K562 (cell line): ENCODE data around the gene PLA2R1. TPM values are rescaled to one million over a fixed set of nuclear protein-coding genes. Genes with fewer than 3 reads are reported as not detected.

ENCODE experiments used
- ATAC-seq: fragments of 200-7000 bp; cut with Tn5 transposase; 3 replicates; pipeline ENCODE4 v1.9.1; 2020; ENCODE audit warnings: moderate library complexity
- BruUV-seq: library from RNA; stranded (reverse); fragments of 400-500 nt; replicated peaks from 2 replicates; lab custom pipeline; 2021; lab: Mats Ljungman, UMichigan
- CTCF ChIA-PET: fragments of 300-600 bp; formaldehyde crosslinking; extraction: SDS; loops from one replicate; lab custom pipeline; 2021; ENCODE audit warnings: low intra/inter-chr PET ratio; lab: Yijun Ruan, JAX
- POLR2A ChIA-PET: fragments of 300-600, 350-650 bp; sonication (Branson Sonifier 250); formaldehyde crosslinking; extraction: SDS; loops from one replicate; lab custom pipeline; 2021; ENCODE audit warnings: antibody characterized with exemption, inconsistent platforms; lab: Yijun Ruan, JAX
- DNase-seq, 4 experiments: peaks; one replicate each; pipeline versions ENCODE4 v3.0.0 to v3.0.0-alpha.2; 2011 to 2018; ENCODE audit warnings: low spot score in 3 of 4, mixed read lengths in 3 of 4; ENCODE audit errors: extremely low read depth in 1 of 4
- FAIRE-seq: peaks from 2 replicates; lab custom pipeline; 2011; peaks lifted over from hg19 to GRCh38; lab: Jason Lieb, UNC
- H2AFZ ChIP-seq: 2 replicates; pipeline ENCODE4 v1.6.0; 2011; ENCODE audit warnings: low read depth, low read length, control low read depth, inconsistent platforms
- H3K27ac ChIP-seq: fragments of 200-600 bp; 3 replicates; pipeline ENCODE4 v1.8.0; 2011; ENCODE audit warnings: low read depth, mild to moderate bottlenecking, control low read depth, inconsistent platforms, low read length, moderate library complexity, mixed read lengths; ENCODE audit errors: extremely low read depth
- H3K27me3 ChIP-seq, 2 experiments: fragments of 300-600 bp in 1 of 2; 2 replicates in 1 of 2; 3 replicates in 1 of 2; pipeline versions ENCODE4 v1.6.0 to v1.8.0; 2011; ENCODE audit warnings: inconsistent platforms in 2 of 2, low read length in 2 of 2, mild to moderate bottlenecking in 1 of 2, mixed read lengths in 1 of 2, moderate library complexity in 1 of 2; ENCODE audit not compliant: control insufficient read depth in 2 of 2, insufficient read depth in 2 of 2
- H3K36me3 ChIP-seq: fragments of 300-600 bp; 3 replicates; pipeline ENCODE4 v1.8.0; 2011; ENCODE audit warnings: mild to moderate bottlenecking, low read length, inconsistent platforms; ENCODE audit not compliant: control insufficient read depth, insufficient read depth
- H3K4me1 ChIP-seq, 2 experiments: fragments of 200-600 bp in 1 of 2; replicated peaks in 1 of 2; 2 replicates in 1 of 2; 3 replicates in 1 of 2; pipeline versions ENCODE4 v1.5.1 to v1.8.0; 2011; ENCODE audit warnings: inconsistent platforms in 2 of 2, low read length in 2 of 2, mild to moderate bottlenecking in 1 of 2, mixed read lengths in 1 of 2, moderate library complexity in 1 of 2; ENCODE audit not compliant: control insufficient read depth in 2 of 2, insufficient read depth in 2 of 2
- H3K4me2 ChIP-seq: 2 replicates; pipeline ENCODE4 v1.6.1; 2011; ENCODE audit warnings: low read length, control low read depth, inconsistent platforms, mixed read lengths; ENCODE audit not compliant: insufficient read depth
- H3K4me3 ChIP-seq: fragments of 200-600 bp; sonication (generic), shearing (Covaris generic); 2 replicates; pipeline ENCODE4 v1.5.1; 2016; ENCODE audit warnings: control low read depth, inconsistent platforms
- H3K79me2 ChIP-seq: fragments of 200-600 bp; 3 replicates; pipeline ENCODE4 v1.8.0; 2011; ENCODE audit warnings: low read length, inconsistent platforms; ENCODE audit not compliant: control insufficient read depth, insufficient read depth
- H3K9ac ChIP-seq, 2 experiments: 2 replicates each; pipeline versions ENCODE4 v1.6.0 to v1.6.1; 2011; ENCODE audit warnings: low read depth in 2 of 2, low read length in 2 of 2, control low read depth in 1 of 2, inconsistent platforms in 1 of 2, mild to moderate bottlenecking in 1 of 2, mixed read lengths in 1 of 2; ENCODE audit not compliant: insufficient read depth in 1 of 2
- H3K9me1 ChIP-seq: one replicate; pipeline ENCODE4 v1.6.0; 2011; ENCODE audit warnings: inconsistent platforms, mild to moderate bottlenecking, low read length, moderate library complexity; ENCODE audit not compliant: control insufficient read depth, insufficient read depth
- H3K9me3 ChIP-seq: replicated peaks from 2 replicates; pipeline ENCODE4 v1.5.1; 2011; ENCODE audit warnings: low read depth, low read length, inconsistent platforms; ENCODE audit not compliant: control insufficient read depth, insufficient read depth
- H4K20me1 ChIP-seq: replicated peaks from 2 replicates; pipeline ENCODE4 v1.6.1; 2011; ENCODE audit warnings: low read length, inconsistent platforms, mixed read lengths; ENCODE audit not compliant: control insufficient read depth, insufficient read depth
- BCOR ChIP-seq: fragments of 450-650 bp; IDR thresholded peaks from 2 replicates; pipeline ENCODE4 v1.6.1; 2016
- ELF4 ChIP-seq: fragments of 450-650 bp; formaldehyde crosslinking; IDR thresholded peaks from 2 replicates; pipeline ENCODE4 v1.4.0; 2022; ENCODE audit warnings: missing genetic modification characterization
- HOXB6 ChIP-seq: fragments of 250-450 bp; sonication (Bioruptor Pico); IDR thresholded peaks from 2 replicates; pipeline ENCODE4 v1.5.1; 2022; ENCODE audit warnings: mild to moderate bottlenecking, borderline replicate concordance
- NFATC3 ChIP-seq: fragments of 450-650 bp; IDR thresholded peaks from 2 replicates; pipeline ENCODE4 v1.6.1; 2017; ENCODE audit warnings: mild to moderate bottlenecking
- NFE2 ChIP-seq: IDR thresholded peaks from 2 replicates; pipeline ENCODE4 v1.6.1; 2014; ENCODE audit warnings: antibody characterized with exemption, low read depth
- NFIX ChIP-seq: fragments of 250-450 bp; sonication (Bioruptor Pico); IDR thresholded peaks from 2 replicates; pipeline ENCODE4 v1.4.0; 2020; ENCODE audit warnings: low read depth, mild to moderate bottlenecking, moderate library complexity
- PCBP1 ChIP-seq: fragments of 200-400 bp; formaldehyde crosslinking; IDR thresholded peaks from 2 replicates; pipeline ENCODE4 v1.6.1; 2018; ENCODE audit warnings: mild to moderate bottlenecking, low read depth, low read length; ENCODE audit not compliant: poor library complexity, severe bottlenecking
- POLR2A ChIP-seq: fragments of 450-650 bp; conservative IDR thresholded peaks from 2 replicates; pipeline ENCODE4 v1.6.1; 2016
- POLR2AphosphoS5 ChIP-seq: IDR thresholded peaks from 2 replicates; pipeline ENCODE4 v1.6.1; 2011; ENCODE audit warnings: mild to moderate bottlenecking, low read depth, low read length, moderate library complexity; ENCODE audit not compliant: control insufficient read depth, insufficient read depth
- POLR2H ChIP-seq: IDR thresholded peaks from 2 replicates; pipeline ENCODE4 v1.6.1; 2016; ENCODE audit warnings: missing genetic modification characterization, low read depth, mild to moderate bottlenecking, control low read depth, missing compliant biosample characterization, moderate library complexity
- SRSF1 ChIP-seq: fragments of 200-400 bp; formaldehyde crosslinking; IDR thresholded peaks from 2 replicates; pipeline ENCODE4 v1.6.1; 2017; ENCODE audit warnings: mild to moderate bottlenecking, low read depth, low read length, moderate library complexity
- XRCC5 ChIP-seq: fragments of 200-400 bp; formaldehyde crosslinking; IDR thresholded peaks from 2 replicates; pipeline ENCODE4 v1.6.1; 2017; ENCODE audit warnings: low read depth, mild to moderate bottlenecking, low read length
- ZNF232 ChIP-seq: sonication (generic); formaldehyde crosslinking; IDR thresholded peaks from 2 replicates; pipeline ENCODE4 v1.8.0; 2022; ENCODE audit warnings: mild to moderate bottlenecking, missing genetic modification reagents
- ZNF274 ChIP-seq: IDR thresholded peaks from 2 replicates; pipeline ENCODE4 v1.6.1; 2011; ENCODE audit warnings: low read depth, mild to moderate bottlenecking, low read length, moderate library complexity, borderline replicate concordance
- ZNF3 ChIP-seq: fragments of 250-450 bp; sonication (Bioruptor Pico); IDR thresholded peaks from 2 replicates; pipeline ENCODE4 v1.5.0; 2021; ENCODE audit warnings: mild to moderate bottlenecking, moderate library complexity
- ZNF668 ChIP-seq: fragments of 250-450 bp; sonication (Bioruptor Pico); IDR thresholded peaks from 2 replicates; pipeline ENCODE4 v1.8.0; 2022; ENCODE audit warnings: mild to moderate bottlenecking, inconsistent platforms
- WGBS: fragments of 100-300 bp; shearing (Covaris generic); methylation state at CpG from one replicate; pipeline ENCODE4 v1.1.6; 2016; ENCODE audit warnings: low coverage, mixed read lengths; ENCODE audit not compliant: insufficient coverage; ENCODE audit errors: missing lambda C conversion rate; 5-methylcytosine and 5-hydroxymethylcytosine counted together
- in situ Hi-C: fragments of 300-500 bp; cut with MboI; formaldehyde crosslinking; loops from 4 replicates; pipeline ENCODE4 v1.15.0; 2018; ENCODE audit warnings: inconsistent platforms, mixed read lengths
- intact Hi-C: fragments of 100-400 bp; cut with micrococcal nuclease; formaldehyde crosslinking; loops from 2 replicates; pipeline ENCODE4 v1.14.2; 2022
- polyA plus RNA-seq, 8 experiments: library from polyadenylated mRNA; depleted of rRNA in 4 of 8; stranded (reverse) in 5 of 8; unstranded in 3 of 8; fragments of >200 nt; fragmentation: Nextera tagmentation in 2 of 8; fragmentation: Illumina TruSeq in 1 of 8; extraction: Ambion mirVana in 2 of 8; extraction: Trizol in 1 of 8; gene quantifications; 2 replicates each; pipeline versions ENCODE4 v1.2.1 to v1.2.3, GENCODE V29; 2011 to 2014; ENCODE audit warnings: inconsistent platforms in 1 of 8, missing spikeins in 1 of 8
- total RNA-seq, 7 experiments: library from RNA; depleted of rRNA in 6 of 7; stranded (reverse); fragments of >200 nt in 6 of 7; fragmentation: Illumina TruSeq in 2 of 7; extraction: Trizol in 2 of 7; gene quantifications; 2 replicates each; pipeline versions ENCODE4 v1.2.1 to v1.2.3, GENCODE V29; 2011 to 2021; ENCODE audit warnings: low replicate concordance in 1 of 7
- TF ChIP-seq, protein P1 (sequence below): fragments of 450-650 bp; IDR thresholded peaks from 2 replicates; pipeline ENCODE4 v1.6.1; 2017; ENCODE audit warnings: antibody characterized with exemption, mild to moderate bottlenecking
- TF ChIP-seq, protein P2 (sequence below): fragments of 450-650 bp; formaldehyde crosslinking; conservative IDR thresholded peaks from 2 replicates; pipeline ENCODE4 v1.4.0; 2022; ENCODE audit warnings: mild to moderate bottlenecking, missing genetic modification characterization

The PLA2R1 gene
- total and polyA plus RNA-seq, 9 of the 15 experiments (the other 6 are each of a cell fraction or from before 2014, with no cell fraction given): not detected

DNA sequence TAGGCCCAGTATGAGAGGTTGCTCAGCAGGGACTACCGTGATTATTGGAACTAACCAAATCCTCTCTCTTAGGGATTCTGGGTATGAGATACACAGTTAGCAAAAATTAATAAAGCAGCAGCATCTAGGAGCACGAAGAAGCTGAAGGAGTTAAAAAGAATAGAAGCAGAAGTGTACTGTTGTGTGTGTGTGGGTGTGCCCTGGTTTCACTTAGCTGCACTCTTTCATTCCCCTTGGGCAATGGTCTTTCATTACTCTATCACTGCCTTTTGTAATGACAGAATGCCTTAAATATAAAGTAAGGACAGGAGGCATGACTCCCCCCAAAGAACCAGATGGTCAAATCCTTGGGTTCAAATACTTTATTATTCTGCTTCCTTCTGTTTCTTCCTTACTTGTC is 148.5 kb downstream of the PLA2R1 start:
- Histone ChIP-seq H3K9me3 (no peaks in the 10 kb centered on the region), H3K36me3 (no peaks in the 10 kb centered on the region), H3K27me3 (no peaks in the 10 kb centered on the region; a peak in 1 of 5 replicates), H3K4me3 (no peak overlapping the region), H3K9ac (no peak overlapping the region), H3K27ac (no peak overlapping the region), H2AFZ (no peak overlapping the region), H4K20me1 (no peaks in the 10 kb centered on the region), H3K9me1 (no peaks in the 10 kb centered on the region), H3K4me1 (no peaks in the 10 kb centered on the region), H3K79me2 (no peaks in the 10 kb centered on the region), H3K4me2 (no peak overlapping the region)
- no peak for DNase-seq
- CTCF ChIA-PET: no interaction called here
- in situ Hi-C loops (no loop called here), intact Hi-C loops (no loop called here)
- no peak for FAIRE-seq
- TF ChIP-seq ZNF232 (CRISPR knock-in tag) (no peak), ZNF274 (no peak), NFATC3 (no peak), POLR2H (tag) (no peak), ZNF668 (CRISPR knock-in tag) (no peak), POLR2AphosphoS5 (no peak), SRSF1 (no peak), HOXB6 (CRISPR knock-in tag) (no peak), BCOR (no peak), POLR2A (no peak), NFIX (CRISPR knock-in tag) (no peak), XRCC5 (no peak), PCBP1 (no peak), NFE2 (no peak), ELF4 (CRISPR knock-in tag) (no peak), ZNF3 (CRISPR knock-in tag) (no peak)
- TF ChIP-seq, protein P1, sequence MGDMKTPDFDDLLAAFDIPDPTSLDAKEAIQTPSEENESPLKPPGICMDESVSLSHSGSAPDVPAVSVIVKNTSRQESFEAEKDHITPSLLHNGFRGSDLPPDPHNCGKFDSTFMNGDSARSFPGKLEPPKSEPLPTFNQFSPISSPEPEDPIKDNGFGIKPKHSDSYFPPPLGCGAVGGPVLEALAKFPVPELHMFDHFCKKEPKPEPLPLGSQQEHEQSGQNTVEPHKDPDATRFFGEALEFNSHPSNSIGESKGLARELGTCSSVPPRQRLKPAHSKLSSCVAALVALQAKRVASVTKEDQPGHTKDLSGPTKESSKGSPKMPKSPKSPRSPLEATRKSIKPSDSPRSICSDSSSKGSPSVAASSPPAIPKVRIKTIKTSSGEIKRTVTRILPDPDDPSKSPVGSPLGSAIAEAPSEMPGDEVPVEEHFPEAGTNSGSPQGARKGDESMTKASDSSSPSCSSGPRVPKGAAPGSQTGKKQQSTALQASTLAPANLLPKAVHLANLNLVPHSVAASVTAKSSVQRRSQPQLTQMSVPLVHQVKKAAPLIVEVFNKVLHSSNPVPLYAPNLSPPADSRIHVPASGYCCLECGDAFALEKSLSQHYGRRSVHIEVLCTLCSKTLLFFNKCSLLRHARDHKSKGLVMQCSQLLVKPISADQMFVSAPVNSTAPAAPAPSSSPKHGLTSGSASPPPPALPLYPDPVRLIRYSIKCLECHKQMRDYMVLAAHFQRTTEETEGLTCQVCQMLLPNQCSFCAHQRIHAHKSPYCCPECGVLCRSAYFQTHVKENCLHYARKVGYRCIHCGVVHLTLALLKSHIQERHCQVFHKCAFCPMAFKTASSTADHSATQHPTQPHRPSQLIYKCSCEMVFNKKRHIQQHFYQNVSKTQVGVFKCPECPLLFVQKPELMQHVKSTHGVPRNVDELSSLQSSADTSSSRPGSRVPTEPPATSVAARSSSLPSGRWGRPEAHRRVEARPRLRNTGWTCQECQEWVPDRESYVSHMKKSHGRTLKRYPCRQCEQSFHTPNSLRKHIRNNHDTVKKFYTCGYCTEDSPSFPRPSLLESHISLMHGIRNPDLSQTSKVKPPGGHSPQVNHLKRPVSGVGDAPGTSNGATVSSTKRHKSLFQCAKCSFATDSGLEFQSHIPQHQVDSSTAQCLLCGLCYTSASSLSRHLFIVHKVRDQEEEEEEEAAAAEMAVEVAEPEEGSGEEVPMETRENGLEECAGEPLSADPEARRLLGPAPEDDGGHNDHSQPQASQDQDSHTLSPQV: no peak
- TF ChIP-seq, protein P2, sequence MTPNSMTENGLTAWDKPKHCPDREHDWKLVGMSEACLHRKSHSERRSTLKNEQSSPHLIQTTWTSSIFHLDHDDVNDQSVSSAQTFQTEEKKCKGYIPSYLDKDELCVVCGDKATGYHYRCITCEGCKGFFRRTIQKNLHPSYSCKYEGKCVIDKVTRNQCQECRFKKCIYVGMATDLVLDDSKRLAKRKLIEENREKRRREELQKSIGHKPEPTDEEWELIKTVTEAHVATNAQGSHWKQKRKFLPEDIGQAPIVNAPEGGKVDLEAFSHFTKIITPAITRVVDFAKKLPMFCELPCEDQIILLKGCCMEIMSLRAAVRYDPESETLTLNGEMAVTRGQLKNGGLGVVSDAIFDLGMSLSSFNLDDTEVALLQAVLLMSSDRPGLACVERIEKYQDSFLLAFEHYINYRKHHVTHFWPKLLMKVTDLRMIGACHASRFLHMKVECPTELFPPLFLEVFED: no peak
- no TSS peak for BruUV-seq
- 0% methylated on average over 2 of the region's 2 CpGs for WGBS
- no peak for ATAC-seq
- POLR2A ChIA-PET: interaction anchor here (0.6 to 0.8 kb wide), 3 partner anchors 75 to 298 kb away, joined by 3 to 5 read pairs (median 3); no protein-coding TSS in a partner anchor
